Breast epithelium (tissue), 3 donors: ENCODE measurements around the gene NCK2.

Experiments used
- CTCF ChIP-seq, 3 donors: fragments of 450-650 bp; IDR thresholded peaks; one replicate each; pipeline ENCODE4 v1.5.1; 2016 to 2017; ENCODE audit warnings: antibody characterized with exemption in 3 of 3, mild to moderate bottlenecking in 3 of 3, moderate library complexity in 3 of 3
- POLR2A ChIP-seq: fragments of 450-650 bp; IDR thresholded peaks from one replicate; pipeline ENCODE4 v1.6.1; 2016; ENCODE audit warnings: antibody characterized with exemption, mild to moderate bottlenecking, moderate library complexity

- no peak for TF ChIP-seq CTCF (IDR thresholded peaks at IDR 0.05)
- no peak for TF ChIP-seq POLR2A
Measured at GRCh38 chr2:105928563-105928962, 183.9 kb downstream of the NCK2 start.
